GM12875 (cell line): ENCODE data around the gene POTEG.
"Not testable (repeated sequence)": the region's sequence is repeated elsewhere in the genome, so short reads cannot be mapped to it uniquely, and the experiment has no call there.

Experiments used
- H3K4me3 ChIP-seq: one replicate; pipeline ENCODE4 v1.5.1; 2011; ENCODE audit warnings: low read depth, low read length, control low read depth

Gene POTEG

GRCh38 chr14:19374451-19374903, 59.7 kb downstream of the POTEG start:
- H3K4me3 ChIP-seq, result not testable (repeated sequence)

- not testable (repeated sequence) for H3K4me3 ChIP-seq
Measured at GRCh38 chr14:19372813-19373500, 61.2 kb downstream of the POTEG start.

- H3K4me3 ChIP-seq, result not testable (repeated sequence)
Measured at GRCh38 chr14:19371767-19372166, 62.4 kb downstream of the POTEG start.

GRCh38 chr14:19362803-19363202, 71.3 kb downstream of the POTEG start:
- not testable (repeated sequence) for H3K4me3 ChIP-seq

- not testable (repeated sequence) for H3K4me3 ChIP-seq
Measured at GRCh38 chr14:19362323-19362722, 71.8 kb downstream of the POTEG start.

GRCh38 chr14:19361636-19362253, 72.4 kb downstream of the POTEG start:
- H3K4me3 ChIP-seq, result not testable (repeated sequence)

GRCh38 chr14:19360937-19361635, 73.1 kb downstream of the POTEG start:
- H3K4me3 ChIP-seq, result not testable (repeated sequence)
